Naive thymus-derived CD8-positive, alpha-beta T cell (primary cell): ENCODE measurements around the gene RHOF. TPM values are rescaled to one million over a fixed set of nuclear protein-coding genes. Genes with fewer than 3 reads are reported as not detected.

Experiments
- ATAC-seq, 2 donors: fragments of 150-1000 bp; cut with Tn5 transposase in 1 of 2; sonication (Bioruptor Pico), chemical (Tn5 transposase) in 1 of 2; 1 replicate in 1 of 2; 2 replicates in 1 of 2; pipeline ENCODE4 v1.10.0; 2021; ENCODE audit warnings: mild to moderate bottlenecking in 2 of 2, moderate library complexity in 2 of 2
- POLR2A ChIA-PET: fragments of 350-600 bp; sonication (Branson Sonifier 250); formaldehyde crosslinking; loops from one replicate; lab custom pipeline; 2021; ENCODE audit warnings: antibody characterized with exemption; lab: Charles Lee
- DNase-seq, 10 donors: peaks; one replicate each; pipeline versions ENCODE4 v3.0.0 to v3.0.0-alpha.2; 2020 to 2022
- H3K27ac Mint-ChIP-seq, 10 donors: one replicate each; pipeline ENCODE4 v1.8.0; 2020 to 2022; ENCODE audit warnings: mild to moderate bottlenecking in 10 of 10, mixed read lengths in 10 of 10, moderate library complexity in 4 of 10, inconsistent platforms in 1 of 10
- H3K27me3 Mint-ChIP-seq, 5 donors: one replicate each; pipeline ENCODE4 v1.8.0; 2021 to 2022; ENCODE audit warnings: mixed read lengths in 5 of 5
- H3K36me3 Mint-ChIP-seq, 3 donors: one replicate each; pipeline ENCODE4 v1.8.0; 2020 to 2022; ENCODE audit warnings: mixed read lengths in 3 of 3, mild to moderate bottlenecking in 2 of 3, inconsistent platforms in 1 of 3
- H3K4me1 Mint-ChIP-seq, 4 donors: one replicate each; pipeline ENCODE4 v1.8.0; 2021 to 2022; ENCODE audit warnings: mixed read lengths in 4 of 4
- H3K4me3 Mint-ChIP-seq, 10 donors: one replicate each; pipeline ENCODE4 v1.8.0; 2020 to 2022; ENCODE audit warnings: mild to moderate bottlenecking in 10 of 10, mixed read lengths in 10 of 10, moderate library complexity in 6 of 10, inconsistent platforms in 1 of 10
- H3K9me3 Mint-ChIP-seq, 9 donors: one replicate each; pipeline ENCODE4 v1.8.0; 2020 to 2022; ENCODE audit warnings: mixed read lengths in 9 of 9, mild to moderate bottlenecking in 3 of 9, inconsistent platforms in 1 of 9, moderate library complexity in 1 of 9
- polyA plus RNA-seq, 3 donors: library from polyadenylated mRNA; unstranded; fragments of 300-500 nt; fragmentation: Illumina TruSeq; gene quantifications; one replicate each; pipeline ENCODE4 v1.2.3, GENCODE V29; 2021
- total RNA-seq, 8 experiments: library from RNA in 2 of 8; stranded (reverse) in 2 of 8; gene quantifications; one replicate each; pipeline ENCODE4 v1.2.3 and lab custom pipeline; 2021 to 2026

Gene RHOF
- total and polyA plus RNA-seq, 5 experiments from 2014 or later: 79.9 to 178 (median 101) TPM

DNA sequence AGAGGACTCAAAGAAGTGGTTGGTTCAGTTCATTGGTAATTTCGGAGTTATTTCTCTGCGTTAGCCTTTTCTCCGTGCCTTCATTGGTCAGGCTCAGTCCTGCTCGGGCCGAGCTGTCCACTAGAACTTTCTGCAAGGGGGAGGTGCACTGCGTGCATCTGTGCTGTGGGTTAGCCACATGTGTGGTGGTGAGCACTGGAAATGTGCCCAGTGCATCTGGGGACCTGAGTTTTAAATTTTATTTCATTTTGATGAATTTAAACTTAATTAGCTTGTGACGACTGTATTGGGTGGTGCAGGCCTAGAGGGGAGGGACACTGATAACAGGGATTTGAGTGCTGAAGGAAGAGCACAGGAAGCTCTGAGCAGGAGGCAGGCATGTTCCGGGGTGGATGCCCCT is 34.8 kb upstream of the RHOF start:
- ATAC-seq (no peak), DNase-seq (no peak)
- Mint-ChIP-seq H3K36me3 (peaks cover 0 to 84% (median 10%) of the 10 kb centered on the region in 3 donors), H3K9me3 (no peaks in the 10 kb centered on the region), H3K4me3 (no peak overlapping the region), H3K4me1 (peaks cover 0 to 22% (median 17%) of the 10 kb centered on the region in 4 donors), H3K27ac (peak overlapping the region in 6 of 10 donors; percentile 36 to 80 (median 62)), H3K27me3 (no peaks in the 10 kb centered on the region)
- POLR2A ChIA-PET: interaction anchor here (0.6 to 4.1 kb wide), 8 partner anchors 9 to 60 kb away, joined by 3 to 27 read pairs (median 4); partner anchors contain the start of gene PSMD9

DNA sequence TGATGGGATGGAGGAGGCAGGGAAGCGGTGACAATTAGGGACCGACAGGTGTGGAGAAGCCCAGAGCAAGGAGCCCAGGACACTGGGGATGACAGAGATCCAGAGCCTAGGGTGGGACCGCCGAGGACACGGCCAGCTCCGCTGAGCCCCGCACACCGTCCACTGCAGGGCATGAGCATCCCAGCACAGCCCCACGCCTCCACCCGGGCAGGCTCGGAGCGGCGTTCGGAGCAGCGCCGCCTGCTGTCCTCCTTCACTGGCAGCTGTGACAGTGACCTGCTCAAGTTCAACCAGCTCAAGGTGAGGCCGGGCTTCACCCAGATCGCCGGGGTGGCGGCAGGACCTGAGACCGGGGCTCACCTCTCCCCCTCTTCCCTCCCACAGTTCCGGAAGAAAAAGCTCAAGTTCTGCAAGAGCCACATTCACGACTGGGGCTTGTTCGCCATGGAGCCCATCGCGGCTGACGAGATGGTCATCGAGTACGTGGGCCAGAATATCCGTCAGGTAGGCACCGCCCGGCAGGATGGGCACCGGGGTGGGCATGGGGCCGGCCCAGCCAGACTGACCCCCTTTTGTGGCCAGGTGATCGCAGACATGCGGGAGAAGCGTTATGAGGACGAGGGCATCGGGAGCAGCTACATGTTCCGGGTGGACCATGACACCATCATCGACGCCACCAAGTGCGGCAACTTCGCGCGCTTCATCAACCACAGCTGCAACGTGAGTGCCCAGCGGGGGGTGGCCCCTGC is 34.0 kb upstream of the RHOF start:
- Mint-ChIP-seq H3K27me3 (no peaks in the 10 kb centered on the region), H3K4me3 (no peak overlapping the region)

DNA sequence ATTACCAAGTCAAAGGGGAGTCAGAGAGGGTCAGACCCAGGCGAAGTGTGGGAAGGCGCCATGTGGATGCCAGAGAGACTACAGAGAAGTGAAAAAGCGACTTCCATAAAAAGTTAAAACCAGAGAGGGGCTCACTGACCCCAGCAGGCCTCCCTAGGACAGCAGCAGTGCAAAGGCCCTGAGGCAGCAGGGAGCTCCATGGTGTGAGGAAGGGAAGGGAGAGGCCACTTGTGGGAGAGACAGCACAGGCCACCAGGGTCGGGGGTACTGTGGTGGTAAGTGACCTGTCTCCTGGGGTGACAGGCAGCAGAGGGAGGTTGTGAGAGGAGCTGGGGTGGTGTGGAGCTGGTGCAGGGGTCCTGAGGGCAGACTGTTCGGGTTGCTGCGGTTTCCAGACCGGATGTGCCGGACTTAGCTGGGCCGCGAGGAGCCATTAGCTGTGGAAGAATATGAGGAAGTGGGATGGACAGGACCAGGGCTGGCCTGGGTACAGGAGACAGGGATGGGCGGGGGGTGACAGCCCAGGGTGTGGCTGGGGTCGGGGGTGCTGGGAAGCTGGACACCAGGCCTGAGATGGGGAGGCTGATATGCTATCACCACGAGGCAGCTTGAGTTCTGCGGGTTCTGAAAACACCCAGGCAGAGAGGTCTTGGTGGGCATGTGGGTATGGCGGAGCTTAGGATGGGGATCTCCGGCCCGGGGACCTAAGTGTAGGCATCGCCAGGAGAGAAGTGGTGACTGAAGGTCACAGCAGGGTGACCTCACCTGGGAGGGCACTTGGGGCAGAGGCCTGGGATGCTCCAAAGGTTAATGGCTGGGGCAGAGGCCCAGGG is 33.0 kb upstream of the RHOF start:
- ATAC-seq: no peak
- H3K4me1 Mint-ChIP-seq: peaks cover 0 to 22% (median 17%) of the 10 kb centered on the region in 4 donors
- H3K27me3 Mint-ChIP-seq: no peaks in the 10 kb centered on the region
- no peaks in the 10 kb centered on the region for H3K9me3 Mint-ChIP-seq
- H3K4me3 Mint-ChIP-seq: peak overlapping the region in 2 of 10 donors; percentile 18 to 39
- DNase-seq: no peak
- POLR2A ChIA-PET: interaction anchor here (0.6 to 4.1 kb wide), 12 partner anchors 12 to 114 kb away, joined by 3 to 27 read pairs (median 6); partner anchors contain the start of genes PSMD9 and TMEM120B
- peak overlapping the region in 9 of 10 donors; percentile 2 to 91 (median 76) for H3K27ac Mint-ChIP-seq
- peaks cover 0 to 80% (median 6%) of the 10 kb centered on the region in 3 donors for H3K36me3 Mint-ChIP-seq

More for the DNA sequence above, 34.0 kb upstream of the RHOF start:
- peaks cover 0 to 80% (median 10%) of the 10 kb centered on the region in 3 donors for H3K36me3 Mint-ChIP-seq
- POLR2A ChIA-PET: interaction anchor here (0.5 to 4.1 kb wide), 14 partner anchors 9 to 291 kb away, joined by 3 to 27 read pairs (median 5); partner anchors contain the start of genes PSMD9 and TMEM120B
- H3K27ac Mint-ChIP-seq: peak overlapping the region in 4 of 10 donors; percentile 34 to 87 (median 70)
- no peak for DNase-seq
- no peak for ATAC-seq
- H3K9me3 Mint-ChIP-seq: no peaks in the 10 kb centered on the region
- H3K4me1 Mint-ChIP-seq: peaks cover 0 to 22% (median 17%) of the 10 kb centered on the region in 4 donors

DNA sequence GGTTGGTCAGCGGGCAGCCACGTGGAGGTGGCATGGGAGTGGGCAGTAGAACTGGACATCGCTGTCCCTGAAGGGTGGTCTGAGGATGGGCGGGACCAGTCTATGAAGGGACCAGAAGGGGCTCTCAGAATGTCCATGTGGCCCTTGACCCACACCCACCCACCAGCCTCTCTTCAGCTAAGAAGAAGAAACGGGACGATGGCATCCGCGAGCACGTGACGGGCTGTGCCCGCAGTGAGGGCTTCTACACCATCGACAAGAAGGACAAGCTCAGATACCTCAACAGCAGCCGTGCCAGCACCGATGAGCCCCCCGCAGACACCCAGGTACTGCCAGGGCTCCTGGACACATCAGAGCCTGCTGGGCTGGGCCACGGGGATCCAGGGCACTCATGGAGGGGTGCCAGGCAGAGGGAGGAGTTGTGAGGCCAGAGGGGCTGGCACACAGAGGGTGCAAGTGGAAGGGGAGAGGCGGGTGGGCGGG is 31.6 kb upstream of the RHOF start:
- no peaks in the 10 kb centered on the region for H3K9me3 Mint-ChIP-seq
- H3K4me3 Mint-ChIP-seq: peak overlapping the region in 1 of 10 donors; percentile 29
- ATAC-seq: peak in 1 of 2 donors; percentile 11
- peaks cover 0 to 78% (median 3%) of the 10 kb centered on the region in 3 donors for H3K36me3 Mint-ChIP-seq
- POLR2A ChIA-PET: interaction anchor here (0.5 to 4.1 kb wide), 3 partner anchors 13 to 126 kb away, joined by 3 to 27 read pairs (median 4); no protein-coding TSS in a partner anchor
- H3K4me1 Mint-ChIP-seq: peaks cover 0 to 25% (median 18%) of the 10 kb centered on the region in 4 donors
- peak overlapping the region in 4 of 10 donors; percentile 15 to 88 (median 41) for H3K27ac Mint-ChIP-seq
- H3K27me3 Mint-ChIP-seq: no peaks in the 10 kb centered on the region
- no peak for DNase-seq

DNA sequence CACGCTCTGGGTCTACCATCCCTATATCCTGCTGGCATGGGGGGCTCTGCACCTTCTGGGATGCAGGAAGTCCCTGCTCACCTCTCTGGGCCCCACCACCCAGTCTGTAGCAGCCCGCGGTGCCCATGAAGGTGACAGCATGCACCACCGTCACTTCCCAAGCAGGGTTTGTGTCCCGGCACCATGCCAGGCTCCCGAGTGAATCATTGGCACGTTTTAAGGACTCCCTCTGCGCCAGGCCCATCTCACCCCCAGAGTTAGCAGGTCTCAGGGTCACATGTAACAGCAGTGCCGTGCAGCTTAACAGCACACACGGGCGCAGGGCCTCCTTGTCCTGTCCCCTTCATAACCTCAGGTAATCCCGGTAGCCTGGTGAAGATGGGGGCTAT is 30.2 kb upstream of the RHOF start:
- ATAC-seq (no peak), DNase-seq (no peak)
- peaks cover 0 to 77% (median 3%) of the 10 kb centered on the region in 3 donors for H3K36me3 Mint-ChIP-seq
- H3K9me3 Mint-ChIP-seq: no peaks in the 10 kb centered on the region
- peak overlapping the region in 1 of 10 donors; percentile 2 for H3K4me3 Mint-ChIP-seq
- H3K27me3 Mint-ChIP-seq: no peaks in the 10 kb centered on the region
- peak overlapping the region in 1 of 10 donors; percentile 83 for H3K27ac Mint-ChIP-seq
- peaks cover 0 to 25% (median 18%) of the 10 kb centered on the region in 4 donors for H3K4me1 Mint-ChIP-seq
- POLR2A ChIA-PET: interaction anchor here (1.1 to 1.5 kb wide), 2 partner anchors 18 to 29 kb away, joined by 4 to 8 read pairs; no protein-coding TSS in a partner anchor

DNA sequence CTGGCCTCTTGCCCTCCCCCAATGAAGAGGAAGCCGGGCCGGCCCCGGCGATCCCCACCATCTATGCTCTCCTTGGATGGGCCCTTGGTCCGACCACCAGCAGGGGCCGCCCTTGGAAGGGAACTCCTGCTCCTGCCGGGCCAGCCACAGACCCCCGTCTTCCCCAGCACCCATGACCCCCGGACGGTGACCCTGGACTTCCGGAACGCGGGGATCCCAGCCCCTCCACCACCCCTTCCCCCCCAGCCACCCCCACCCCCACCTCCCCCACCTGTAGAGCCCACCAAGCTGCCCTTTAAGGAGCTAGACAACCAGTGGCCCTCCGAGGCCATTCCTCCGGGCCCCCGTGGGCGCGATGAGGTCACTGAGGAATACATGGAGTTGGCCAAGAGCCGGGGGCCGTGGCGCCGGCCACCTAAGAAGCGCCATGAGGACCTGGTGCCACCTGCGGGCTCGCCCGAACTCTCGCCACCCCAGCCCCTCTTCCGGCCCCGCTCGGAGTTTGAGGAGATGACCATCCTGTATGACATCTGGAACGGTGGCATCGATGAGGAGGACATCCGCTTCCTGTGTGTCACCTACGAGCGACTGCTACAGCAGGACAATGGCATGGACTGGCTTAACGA is 29.7 kb upstream of the RHOF start:
- no peaks in the 10 kb centered on the region for H3K9me3 Mint-ChIP-seq
- H3K27ac Mint-ChIP-seq: no peak overlapping the region
- ATAC-seq: peak in 1 of 2 donors; percentile 18
- H3K4me3 Mint-ChIP-seq: no peak overlapping the region
- peaks cover 0 to 21% (median 14%) of the 10 kb centered on the region in 4 donors for H3K4me1 Mint-ChIP-seq
- POLR2A ChIA-PET: interaction anchor here (1.1 to 37.3 kb wide), 3 partner anchors 18 to 34 kb away, joined by 4 to 2517 read pairs (median 8); partner anchors contain the start of genes RHOF and SETD1B
- peaks cover 0 to 76% (median 3%) of the 10 kb centered on the region in 3 donors for H3K36me3 Mint-ChIP-seq
- no peak for DNase-seq
- no peaks in the 10 kb centered on the region for H3K27me3 Mint-ChIP-seq

DNA sequence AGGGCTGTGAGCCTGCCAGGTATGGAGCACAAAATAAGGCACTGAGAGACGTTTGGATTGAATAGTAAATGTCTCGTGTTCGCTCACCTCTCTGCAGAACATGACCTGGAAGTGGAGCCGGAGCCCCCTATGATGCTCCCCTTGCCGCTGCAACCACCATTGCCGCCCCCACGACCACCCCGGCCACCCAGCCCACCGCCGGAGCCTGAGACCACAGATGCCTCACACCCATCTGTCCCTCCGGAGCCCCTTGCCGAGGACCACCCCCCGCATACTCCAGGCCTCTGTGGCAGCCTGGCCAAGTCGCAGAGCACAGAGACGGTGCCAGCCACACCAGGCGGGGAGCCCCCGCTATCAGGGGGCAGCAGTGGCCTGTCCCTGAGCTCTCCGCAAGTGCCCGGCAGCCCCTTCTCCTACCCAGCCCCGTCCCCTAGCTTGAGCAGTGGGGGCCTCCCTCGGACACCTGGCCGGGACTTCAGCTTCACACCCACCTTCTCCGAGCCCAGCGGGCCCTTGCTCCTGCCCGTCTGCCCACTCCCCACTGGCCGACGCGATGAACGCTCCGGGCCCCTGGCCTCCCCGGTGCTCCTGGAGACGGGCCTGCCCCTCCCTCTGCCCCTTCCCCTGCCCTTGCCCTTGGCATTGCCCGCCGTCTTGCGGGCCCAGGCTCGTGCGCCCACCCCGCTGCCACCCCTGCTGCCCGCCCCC is 29.1 kb upstream of the RHOF start:
- Mint-ChIP-seq H3K36me3 (peaks cover 0 to 76% (median 8%) of the 10 kb centered on the region in 3 donors), H3K4me3 (no peak overlapping the region), H3K27ac (peak overlapping the region in 1 of 10 donors; percentile 40), H3K27me3 (no peaks in the 10 kb centered on the region), H3K4me1 (peaks cover 0 to 25% (median 14%) of the 10 kb centered on the region in 4 donors), H3K9me3 (no peaks in the 10 kb centered on the region)
- POLR2A ChIA-PET: interaction anchor here (37.3 kb wide), 1 partner anchor 34 kb away, joined by 2517 read pairs; the partner anchor contains the start of genes RHOF and SETD1B
- DNase-seq: no peak
- ATAC-seq: no peak

DNA sequence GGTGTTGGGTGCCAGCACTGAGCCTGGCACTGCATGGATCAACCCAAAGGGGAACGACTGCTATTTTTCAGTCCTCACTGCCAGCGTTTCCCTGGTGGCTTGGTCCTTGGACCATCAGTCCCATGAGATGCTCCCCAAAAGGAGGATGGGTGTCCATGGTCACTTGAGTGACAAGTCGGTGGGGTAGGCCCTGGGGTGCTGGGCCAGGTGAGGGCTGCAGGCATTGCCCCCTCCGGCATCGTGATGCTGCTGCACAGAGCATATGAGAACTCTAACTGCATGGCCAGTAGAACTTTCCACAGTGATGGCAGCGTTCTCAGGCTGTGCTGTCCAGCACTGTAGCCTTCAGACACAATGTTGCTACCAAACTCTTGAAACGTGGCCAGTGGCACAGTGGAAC is 26.6 kb upstream of the RHOF start:
- DNase-seq: no peak
- H3K9me3 Mint-ChIP-seq: no peaks in the 10 kb centered on the region
- H3K4me3 Mint-ChIP-seq: no peak overlapping the region
- ATAC-seq: no peak
- H3K27me3 Mint-ChIP-seq: no peaks in the 10 kb centered on the region
- POLR2A ChIA-PET: interaction anchor here (1.4 to 37.3 kb wide), 3 partner anchors 9 to 31 kb away, joined by 4 to 2517 read pairs (median 6); partner anchors contain the start of genes RHOF and SETD1B
- H3K27ac Mint-ChIP-seq: peak overlapping the region in 1 of 10 donors; percentile 69
- H3K36me3 Mint-ChIP-seq: peaks cover 5 to 87% (median 13%) of the 10 kb centered on the region in 3 donors
- peaks cover 4 to 27% (median 8%) of the 10 kb centered on the region in 4 donors for H3K4me1 Mint-ChIP-seq

DNA sequence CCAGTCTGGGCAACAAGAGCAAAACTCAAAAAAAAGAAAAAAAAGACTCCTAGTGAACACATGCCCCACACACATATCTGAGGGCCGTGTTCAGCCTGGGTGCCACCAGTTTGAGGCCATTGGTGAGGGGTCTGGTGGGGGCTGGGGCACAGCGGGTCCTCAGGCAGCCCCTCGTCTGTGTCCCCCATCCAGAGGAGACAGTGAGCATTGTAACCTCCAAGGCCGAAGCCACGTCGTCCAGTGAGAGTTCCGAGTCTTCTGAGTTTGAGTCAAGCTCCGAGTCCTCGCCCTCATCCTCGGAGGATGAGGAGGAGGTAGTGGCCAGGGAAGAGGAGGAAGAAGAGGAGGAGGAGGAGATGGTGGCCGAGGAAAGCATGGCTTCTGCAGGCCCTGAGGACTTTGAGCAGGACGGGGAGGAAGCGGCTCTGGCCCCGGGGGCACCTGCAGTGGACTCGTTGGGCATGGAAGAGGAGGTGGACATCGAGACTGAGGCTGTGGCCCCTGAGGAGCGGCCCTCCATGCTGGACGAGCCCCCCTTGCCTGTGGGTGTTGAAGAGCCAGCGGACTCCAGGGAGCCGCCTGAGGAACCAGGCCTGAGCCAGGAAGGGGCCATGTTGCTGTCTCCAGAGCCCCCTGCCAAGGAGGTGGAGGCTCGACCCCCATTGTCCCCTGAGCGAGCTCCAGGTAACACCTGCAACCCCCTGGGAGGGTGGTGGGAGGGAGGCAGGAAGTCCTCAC is 25.9 kb upstream of the RHOF start:
- H3K9me3 Mint-ChIP-seq: no peaks in the 10 kb centered on the region
- DNase-seq (peak in 1 of 10 donors; percentile 3), ATAC-seq (no peak)
- H3K36me3 Mint-ChIP-seq: peaks cover 5 to 88% (median 13%) of the 10 kb centered on the region in 3 donors
- POLR2A ChIA-PET: interaction anchor here (0.7 to 37.3 kb wide), 3 partner anchors 15 to 31 kb away, joined by 3 to 2517 read pairs (median 4); partner anchors contain the start of genes RHOF and SETD1B
- peaks cover 4 to 30% (median 8%) of the 10 kb centered on the region in 4 donors for H3K4me1 Mint-ChIP-seq
- H3K27me3 Mint-ChIP-seq: no peaks in the 10 kb centered on the region
- peak overlapping the region in 1 of 10 donors; percentile 41 for H3K4me3 Mint-ChIP-seq
- peak overlapping the region in 1 of 10 donors; percentile 15 for H3K27ac Mint-ChIP-seq

DNA sequence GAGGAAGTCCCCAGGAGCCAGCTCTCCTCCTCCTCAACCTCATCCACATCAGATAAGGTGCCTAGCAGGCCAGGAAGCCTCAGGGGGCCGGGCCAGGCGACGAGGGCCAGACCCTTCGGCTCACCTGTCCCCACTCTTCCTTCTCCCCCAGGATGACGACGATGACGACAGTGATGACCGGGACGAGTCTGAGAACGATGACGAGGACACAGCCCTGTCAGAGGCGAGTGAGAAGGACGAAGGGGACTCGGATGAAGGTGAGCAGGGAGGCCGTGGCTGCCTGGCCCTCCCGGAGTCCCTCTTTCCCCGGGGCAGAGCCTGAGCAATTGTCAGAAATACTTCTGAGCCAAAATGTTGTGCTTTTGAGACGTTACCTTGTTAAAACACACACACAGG is 24.2 kb upstream of the RHOF start:
- Mint-ChIP-seq H3K27ac (peak overlapping the region in 4 of 10 donors; percentile 2 to 38 (median 32)), H3K9me3 (no peaks in the 10 kb centered on the region), H3K4me1 (peaks cover 17 to 41% (median 18%) of the 10 kb centered on the region in 4 donors), H3K36me3 (peaks cover 5 to 86% (median 10%) of the 10 kb centered on the region in 3 donors), H3K4me3 (no peak overlapping the region), H3K27me3 (no peaks in the 10 kb centered on the region)
- POLR2A ChIA-PET: interaction anchor here (1.2 to 37.3 kb wide), 2 partner anchors 11 to 29 kb away, joined by 3 to 2517 read pairs; partner anchors contain the start of genes RHOF and SETD1B
- ATAC-seq (no peak), DNase-seq (no peak)
